SK-N-SH (cell line): Measurements from ENCODE around the gene CLMP. TPM values are rescaled to one million over a fixed set of nuclear protein-coding genes. Genes with fewer than 3 reads are reported as not detected.

Experiments used
- CTCF ChIA-PET: fragments of 300-600, 350-600 bp; formaldehyde crosslinking; extraction: SDS; loops from one replicate; lab custom pipeline; 2021; lab: Yijun Ruan, JAX
- POLR2A ChIA-PET: fragments of 350-600 bp; sonication (Branson Sonifier 250); formaldehyde crosslinking; extraction: SDS; loops from one replicate; lab custom pipeline; 2020; ENCODE audit warnings: antibody characterized with exemption, inconsistent platforms; lab: Yijun Ruan, JAX
- DNase-seq: peaks from one replicate; pipeline ENCODE4 v3.0.0; 2012
- H2AFZ ChIP-seq: fragments of 200-600 bp; sonication (generic); 2 replicates; pipeline ENCODE4 v1.8.1; 2016; ENCODE audit warnings: antibody characterized with exemption, mild to moderate bottlenecking, low read depth
- H3F3A ChIP-seq: fragments of 200-600 bp; sonication (generic); replicated peaks from 2 replicates; pipeline ENCODE3; 2016; ENCODE audit warnings: antibody characterized with exemption, mild to moderate bottlenecking; ENCODE audit not compliant: insufficient read depth
- H3K27ac ChIP-seq, 2 experiments: fragments of 200-500 bp in 1 of 2; fragments of 200-600 bp in 1 of 2; sonication (Bioruptor generic) in 1 of 2; sonication (generic), shearing (Covaris generic) in 1 of 2; 2 replicates each; pipeline versions ENCODE4 v1.5.1 to v1.6.1; 2014 to 2016; ENCODE audit warnings: low read depth in 2 of 2, inconsistent platforms in 1 of 2, low read length in 1 of 2, mild to moderate bottlenecking in 1 of 2, mixed read lengths in 1 of 2
- H3K27me3 ChIP-seq: fragments of 200-600 bp; sonication (generic), shearing (Covaris generic); 2 replicates; pipeline ENCODE4 v1.6.1; 2016; ENCODE audit warnings: mixed run types; ENCODE audit not compliant: insufficient read depth
- H3K36me3 ChIP-seq, 2 experiments: fragments of 200-500 bp in 1 of 2; fragments of 200-600 bp in 1 of 2; sonication (Bioruptor generic) in 1 of 2; sonication (generic) in 1 of 2; replicated peaks in 1 of 2; 2 replicates each; pipeline versions ENCODE3 to v1.5.1; 2014 to 2016; ENCODE audit warnings: low read length in 1 of 2, mild to moderate bottlenecking in 1 of 2; ENCODE audit not compliant: insufficient read depth in 2 of 2, control insufficient read depth in 1 of 2
- H3K4me1 ChIP-seq, 2 experiments: fragments of 200-500 bp in 1 of 2; fragments of 200-600 bp in 1 of 2; sonication (Bioruptor generic) in 1 of 2; sonication (generic), shearing (Covaris generic) in 1 of 2; 2 replicates each; pipeline versions ENCODE4 v1.5.1 to v1.6.1; 2014 to 2016; ENCODE audit warnings: low read depth in 1 of 2, low read length in 1 of 2, mixed run types in 1 of 2; ENCODE audit not compliant: insufficient read depth in 2 of 2, control insufficient read depth in 1 of 2
- H3K4me2 ChIP-seq: fragments of 200-600 bp; sonication (generic), shearing (Covaris generic); 2 replicates; pipeline ENCODE4 v1.6.1; 2017; ENCODE audit warnings: mixed run types
- H3K4me3 ChIP-seq, 2 experiments: fragments of 200-500 bp in 1 of 2; fragments of 200-600 bp in 1 of 2; sonication (Bioruptor generic) in 1 of 2; sonication (generic), shearing (Covaris generic) in 1 of 2; 2 replicates each; pipeline versions ENCODE4 v1.5.1 to v1.8.1; 2014 to 2016; ENCODE audit warnings: low read depth in 2 of 2, inconsistent platforms in 1 of 2, low read length in 1 of 2, mild to moderate bottlenecking in 1 of 2, mixed read lengths in 1 of 2, moderate library complexity in 1 of 2
- H3K79me2 ChIP-seq: fragments of 200-600 bp; sonication (generic); 2 replicates; pipeline ENCODE4 v1.8.1; 2017; ENCODE audit warnings: mild to moderate bottlenecking; ENCODE audit not compliant: insufficient read depth
- H3K9ac ChIP-seq: fragments of 200-600 bp; sonication (generic); 2 replicates; pipeline ENCODE4 v1.6.1; 2017; ENCODE audit warnings: mixed run types
- H3K9me2 ChIP-seq: fragments of 200-600 bp; sonication (generic); 2 replicates; pipeline ENCODE4 v1.6.1; 2017; ENCODE audit warnings: mixed run types
- H3K9me3 ChIP-seq: fragments of 200-600 bp; sonication (generic); 2 replicates; pipeline ENCODE4 v1.6.1; 2017; ENCODE audit warnings: mixed run types, mild to moderate bottlenecking, moderate library complexity
- H4K20me1 ChIP-seq: fragments of 200-600 bp; sonication (generic); 2 replicates; pipeline ENCODE4 v1.6.1; 2017; ENCODE audit warnings: mild to moderate bottlenecking, mixed run types; ENCODE audit not compliant: insufficient read depth
- CHD2 ChIP-seq: fragments of 150-350 bp; IDR thresholded peaks from 2 replicates; pipeline ENCODE4 v1.6.1; 2018; ENCODE audit warnings: low read length; ENCODE audit not compliant: partially characterized antibody
- ELF1 ChIP-seq: IDR thresholded peaks from 2 replicates; pipeline ENCODE4 v1.4.0; 2012
- EP300 ChIP-seq, 2 experiments: IDR thresholded peaks; 2 replicates each; pipeline versions ENCODE4 v1.4.0 to v1.6.1; 2012; ENCODE audit warnings: borderline replicate concordance in 1 of 2, low read depth in 1 of 2, low read length in 1 of 2
- EZH2phosphoT487 ChIP-seq: fragments of 200-600 bp; sonication (generic); IDR thresholded peaks from 2 replicates; pipeline ENCODE4 v1.6.1; 2017; ENCODE audit warnings: low read depth, mixed run types, mild to moderate bottlenecking, antibody characterized with exemption, moderate library complexity, borderline replicate concordance
- FOSL2 ChIP-seq: IDR thresholded peaks from 2 replicates; pipeline ENCODE4 v1.4.0; 2012; ENCODE audit warnings: low read depth, mild to moderate bottlenecking, moderate library complexity, borderline replicate concordance
- FOXM1 ChIP-seq: IDR thresholded peaks from 2 replicates; pipeline ENCODE4 v1.4.0; 2012; ENCODE audit warnings: low read depth, mild to moderate bottlenecking
- GABPA ChIP-seq: IDR thresholded peaks from 2 replicates; pipeline ENCODE4 v1.4.0; 2012; ENCODE audit warnings: low read depth, mild to moderate bottlenecking
- GATA2 ChIP-seq: sonication (generic); formaldehyde crosslinking; IDR thresholded peaks from 2 replicates; pipeline ENCODE4 v1.5.0; 2020; ENCODE audit warnings: mild to moderate bottlenecking, missing genetic modification reagents
- JUND ChIP-seq: IDR thresholded peaks from 2 replicates; pipeline ENCODE4 v1.4.0; 2012
- MXI1 ChIP-seq: IDR thresholded peaks from 2 replicates; pipeline ENCODE4 v1.6.1; 2012; ENCODE audit warnings: mild to moderate bottlenecking, low read depth, low read length, improper control_type of control experiment
- NFIC ChIP-seq: IDR thresholded peaks from 2 replicates; pipeline ENCODE4 v1.4.0; 2012; ENCODE audit warnings: borderline replicate concordance
- NRF1 ChIP-seq: IDR thresholded peaks from 2 replicates; pipeline ENCODE4 v1.6.1; 2012; ENCODE audit warnings: low read depth, mild to moderate bottlenecking, low read length
- POLR2AphosphoS5 ChIP-seq: IDR thresholded peaks from 2 replicates; pipeline ENCODE4 v1.6.1; 2012; ENCODE audit warnings: low read depth, low read length
- RCOR1 ChIP-seq: fragments of 150-350 bp; IDR thresholded peaks from 2 replicates; pipeline ENCODE4 v1.6.1; 2017; ENCODE audit warnings: antibody characterized with exemption, low read length
- RFX5 ChIP-seq: IDR thresholded peaks from 2 replicates; pipeline ENCODE4 v1.6.1; 2012; ENCODE audit warnings: mild to moderate bottlenecking, improper control_type of control experiment, low read length
- RXRA ChIP-seq: IDR thresholded peaks from 2 replicates; pipeline ENCODE4 v1.4.0; 2012; ENCODE audit warnings: low read depth, mild to moderate bottlenecking, borderline replicate concordance
- SMC3 ChIP-seq: IDR thresholded peaks from 2 replicates; pipeline ENCODE4 v1.6.1; 2012; ENCODE audit warnings: low read depth, low read length, improper control_type of control experiment
- TAF1 ChIP-seq: IDR thresholded peaks from 2 replicates; pipeline ENCODE4 v1.6.1; 2012; ENCODE audit warnings: low read depth, mild to moderate bottlenecking, low read length, moderate library complexity, borderline replicate concordance
- TCF12 ChIP-seq: IDR thresholded peaks from 2 replicates; pipeline ENCODE4 v1.4.0; 2012
- YY1 ChIP-seq: IDR thresholded peaks from 2 replicates; pipeline ENCODE4 v1.4.0; 2012; ENCODE audit warnings: low read depth, mild to moderate bottlenecking
- WGBS: methylation state at CpG from one replicate; pipeline ENCODE4 v1.1.6; 2017; ENCODE audit warnings: low lambda C conversion rate; 5-methylcytosine and 5-hydroxymethylcytosine counted together
- polyA plus RNA-seq, 3 experiments: library from polyadenylated mRNA; depleted of rRNA; stranded (reverse); fragments of >200 nt; gene quantifications; 2 replicates each; pipeline ENCODE4 v1.2.3, GENCODE V29; 2012
- TF ChIP-seq, protein P1 (sequence below): fragments of 200-600 bp; sonication (generic); IDR thresholded peaks from 2 replicates; pipeline ENCODE4 v1.6.1; 2017; ENCODE audit warnings: antibody characterized with exemption, mild to moderate bottlenecking, moderate library complexity
- TF ChIP-seq, protein P2 (sequence below): fragments of 150-350 bp; IDR thresholded peaks from 2 replicates; pipeline ENCODE4 v1.6.1; 2016; ENCODE audit warnings: mild to moderate bottlenecking, low read depth, low read length
- TF ChIP-seq, protein P3 (sequence below): IDR thresholded peaks from 2 replicates; pipeline ENCODE4 v1.4.0; 2012; ENCODE audit warnings: low read depth
- TF ChIP-seq, protein P4 (sequence below): fragments of 150-350 bp; IDR thresholded peaks from 2 replicates; pipeline ENCODE4 v1.6.1; 2017; ENCODE audit warnings: antibody characterized with exemption, low read length, low read depth, borderline replicate concordance

Gene CLMP
- polyA plus RNA-seq, 1 of the 3 experiments (the other 2 are of a cell fraction), result 61.9 TPM

DNA sequence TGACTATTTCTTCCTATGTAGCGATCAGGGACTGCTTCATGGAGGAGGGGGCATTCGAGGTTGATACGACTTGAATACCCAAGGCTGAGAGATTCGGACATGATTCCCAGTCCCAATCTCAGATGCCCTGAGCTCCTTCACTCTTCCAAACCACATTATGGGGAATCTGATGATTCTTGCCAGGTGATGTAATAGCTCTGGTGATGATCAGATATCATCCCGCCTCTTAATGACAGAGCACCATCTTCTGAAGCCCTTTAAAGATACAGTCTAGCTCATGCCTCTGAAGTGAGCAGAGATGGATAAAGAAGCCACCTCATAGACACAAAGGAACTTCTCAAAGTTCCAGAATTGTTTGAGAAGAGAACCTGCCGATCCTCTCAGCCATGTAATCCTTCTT, 8.9 kb upstream of the CLMP start:
- Histone ChIP-seq H3K4me3 (no peak overlapping the region), H3K4me2 (0 out of 2 replicates have a peak overlapping the region, but pooled peaks have one; percentile 17), H3K27ac (peak overlapping the region in 1 of 2 experiments; percentile 98; a peak in 2 of 4 replicates), H3K27me3 (no peaks in the 10 kb centered on the region), H4K20me1 (no peaks in the 10 kb centered on the region), H3K9ac (no peak overlapping the region), H3F3A (peaks cover 13% of the 10 kb centered on the region), H2AFZ (no peak overlapping the region), H3K36me3 (no peaks in the 10 kb centered on the region), H3K4me1 (peaks cover 31 to 40% of the 10 kb centered on the region in 2 experiments), H3K79me2 (no peaks in the 10 kb centered on the region), H3K9me3 (no peaks in the 10 kb centered on the region), H3K9me2 (no peaks in the 10 kb centered on the region)
- 72% methylated on average over 6 of the region's 6 CpGs for WGBS
- POLR2A ChIA-PET, result interaction anchor here (1.3 to 2.5 kb wide), 4 partner anchors 9 to 58 kb away, joined by 6 to 13 read pairs (median 7); partner anchors contain the start of gene CLMP
- CTCF ChIA-PET, result interaction anchor here (0.9 to 3.0 kb wide), 8 partner anchors 8 to 357 kb away, joined by 3 to 27 read pairs (median 4); no protein-coding TSS in a partner anchor
- DNase-seq, result peak; percentile 37
- TF ChIP-seq NRF1 (0 out of 2 replicates have a peak, but pooled peaks have one; percentile 2), FOXM1 (no peak), GABPA (no peak), MXI1 (peak; percentile 20; the same call in 1 of the 2 replicates), RFX5 (no peak), TAF1 (no peak), GATA2 (peak; percentile 30; the same call in 1 of the 2 replicates), NFIC (no peak), POLR2AphosphoS5 (no peak), ELF1 (no peak), TCF12 (0 out of 2 replicates have a peak, but pooled peaks have one; percentile 14), SMC3 (no peak), EP300 (IDR thresholded peaks at IDR 0.05; ENCODE audit: borderline replicate concordance in 1 of 2, low read depth in 1 of 2, low read length in 1 of 2) (no peak), CHD2 (no peak), FOSL2 (no peak), YY1 (no peak), JUND (no peak), RXRA (no peak), RCOR1 (no peak), EZH2phosphoT487 (no peak)
- TF ChIP-seq, protein P1, sequence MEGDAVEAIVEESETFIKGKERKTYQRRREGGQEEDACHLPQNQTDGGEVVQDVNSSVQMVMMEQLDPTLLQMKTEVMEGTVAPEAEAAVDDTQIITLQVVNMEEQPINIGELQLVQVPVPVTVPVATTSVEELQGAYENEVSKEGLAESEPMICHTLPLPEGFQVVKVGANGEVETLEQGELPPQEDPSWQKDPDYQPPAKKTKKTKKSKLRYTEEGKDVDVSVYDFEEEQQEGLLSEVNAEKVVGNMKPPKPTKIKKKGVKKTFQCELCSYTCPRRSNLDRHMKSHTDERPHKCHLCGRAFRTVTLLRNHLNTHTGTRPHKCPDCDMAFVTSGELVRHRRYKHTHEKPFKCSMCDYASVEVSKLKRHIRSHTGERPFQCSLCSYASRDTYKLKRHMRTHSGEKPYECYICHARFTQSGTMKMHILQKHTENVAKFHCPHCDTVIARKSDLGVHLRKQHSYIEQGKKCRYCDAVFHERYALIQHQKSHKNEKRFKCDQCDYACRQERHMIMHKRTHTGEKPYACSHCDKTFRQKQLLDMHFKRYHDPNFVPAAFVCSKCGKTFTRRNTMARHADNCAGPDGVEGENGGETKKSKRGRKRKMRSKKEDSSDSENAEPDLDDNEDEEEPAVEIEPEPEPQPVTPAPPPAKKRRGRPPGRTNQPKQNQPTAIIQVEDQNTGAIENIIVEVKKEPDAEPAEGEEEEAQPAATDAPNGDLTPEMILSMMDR, result no peak
- TF ChIP-seq, protein P2, sequence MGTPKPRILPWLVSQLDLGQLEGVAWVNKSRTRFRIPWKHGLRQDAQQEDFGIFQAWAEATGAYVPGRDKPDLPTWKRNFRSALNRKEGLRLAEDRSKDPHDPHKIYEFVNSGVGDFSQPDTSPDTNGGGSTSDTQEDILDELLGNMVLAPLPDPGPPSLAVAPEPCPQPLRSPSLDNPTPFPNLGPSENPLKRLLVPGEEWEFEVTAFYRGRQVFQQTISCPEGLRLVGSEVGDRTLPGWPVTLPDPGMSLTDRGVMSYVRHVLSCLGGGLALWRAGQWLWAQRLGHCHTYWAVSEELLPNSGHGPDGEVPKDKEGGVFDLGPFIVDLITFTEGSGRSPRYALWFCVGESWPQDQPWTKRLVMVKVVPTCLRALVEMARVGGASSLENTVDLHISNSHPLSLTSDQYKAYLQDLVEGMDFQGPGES, result no peak
- TF ChIP-seq, protein P3, sequence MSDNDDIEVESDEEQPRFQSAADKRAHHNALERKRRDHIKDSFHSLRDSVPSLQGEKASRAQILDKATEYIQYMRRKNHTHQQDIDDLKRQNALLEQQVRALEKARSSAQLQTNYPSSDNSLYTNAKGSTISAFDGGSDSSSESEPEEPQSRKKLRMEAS, result no peak
- TF ChIP-seq, protein P4, sequence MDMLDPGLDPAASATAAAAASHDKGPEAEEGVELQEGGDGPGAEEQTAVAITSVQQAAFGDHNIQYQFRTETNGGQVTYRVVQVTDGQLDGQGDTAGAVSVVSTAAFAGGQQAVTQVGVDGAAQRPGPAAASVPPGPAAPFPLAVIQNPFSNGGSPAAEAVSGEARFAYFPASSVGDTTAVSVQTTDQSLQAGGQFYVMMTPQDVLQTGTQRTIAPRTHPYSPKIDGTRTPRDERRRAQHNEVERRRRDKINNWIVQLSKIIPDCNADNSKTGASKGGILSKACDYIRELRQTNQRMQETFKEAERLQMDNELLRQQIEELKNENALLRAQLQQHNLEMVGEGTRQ, result no peak
